NCI-H146 (cell line): ENCODE data around the gene SMURF2.
"Not testable (repeated sequence)": the region's sequence is repeated elsewhere in the genome, so short reads cannot be mapped to it uniquely, and the experiment has no call there.

Experiments used
- DNase-seq: peaks from one replicate; lab custom pipeline; 2025; lab: John Stamatoyannopoulos, UW

SMURF2 gene

DNA sequence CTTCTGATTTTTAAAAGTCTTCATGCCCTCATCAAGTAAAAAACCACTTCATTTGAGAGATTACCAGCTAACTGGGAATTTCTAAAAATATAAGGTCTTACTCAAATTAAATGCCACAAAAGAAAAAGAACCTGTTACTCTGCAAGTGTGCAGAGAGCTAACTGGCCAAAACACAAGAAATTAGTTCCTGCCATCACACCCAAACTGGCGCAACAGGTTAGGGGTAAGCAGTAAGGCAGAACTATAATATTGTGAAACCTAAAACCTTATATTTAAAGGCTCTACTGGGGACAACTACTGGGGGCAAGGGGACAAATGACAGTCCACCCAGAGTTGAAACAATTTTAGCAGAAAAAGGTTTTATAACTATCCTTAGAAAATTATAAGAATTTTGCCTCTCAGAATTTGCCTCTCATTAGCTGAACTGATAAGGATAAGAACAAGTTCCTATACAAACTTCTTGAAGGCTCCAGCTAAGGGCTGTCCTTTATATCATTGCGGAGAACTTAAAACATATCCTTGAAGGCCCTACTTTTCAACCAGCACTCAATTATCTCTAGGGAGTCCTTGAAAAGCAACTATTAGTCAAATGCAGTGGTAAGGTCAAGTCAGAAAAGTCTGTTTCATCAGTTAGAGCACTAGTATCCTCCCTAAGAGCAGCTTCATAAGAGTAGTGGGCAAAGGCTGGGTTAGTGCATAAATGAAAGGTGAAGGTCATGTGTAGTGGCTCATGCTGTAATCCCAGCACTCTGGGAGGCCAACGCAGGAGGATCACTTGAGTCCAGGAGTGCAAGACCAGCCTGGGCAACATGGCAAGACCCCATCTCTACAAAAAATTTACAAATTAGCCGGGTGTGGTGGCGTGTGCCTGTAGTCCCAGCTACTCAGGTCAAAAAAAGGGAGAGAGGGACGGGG lies 31.5 kb downstream of the SMURF2 start:
- no peak for DNase-seq

GRCh38 chr17:64628641-64629040 lies 33.5 kb downstream of the SMURF2 start:
- no peak for DNase-seq

- DNase-seq = no peak
Measured at GRCh38 chr17:64627797-64628196, 34.3 kb downstream of the SMURF2 start.

GRCh38 chr17:64626827-64627226 lies 35.3 kb downstream of the SMURF2 start:
- DNase-seq = no peak

DNA sequence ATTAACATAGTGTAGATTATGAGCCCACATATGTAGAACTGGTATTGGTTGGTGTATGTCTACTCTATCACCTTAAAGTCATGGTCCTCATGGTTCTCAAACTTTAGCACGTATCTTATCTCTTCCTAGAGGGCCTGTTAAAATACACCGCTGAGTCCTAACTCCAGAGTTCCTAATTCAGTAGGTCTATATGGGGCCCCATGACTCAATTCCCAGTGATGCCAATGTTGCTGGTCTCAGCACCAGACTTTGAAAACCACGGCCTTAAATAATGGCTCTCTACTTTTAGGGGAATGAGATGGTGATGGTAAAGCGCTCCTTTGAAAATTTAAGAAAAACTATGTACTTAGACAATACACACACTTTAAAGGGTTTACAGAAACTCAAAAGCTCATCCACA lies 36.6 kb downstream of the SMURF2 start:
- no peak for DNase-seq

- no peak for DNase-seq
Measured at GRCh38 chr17:64622931-64623654, 39.0 kb downstream of the SMURF2 start.

- no peak for DNase-seq
Measured at GRCh38 chr17:64621772-64622171, 40.3 kb downstream of the SMURF2 start.

DNA sequence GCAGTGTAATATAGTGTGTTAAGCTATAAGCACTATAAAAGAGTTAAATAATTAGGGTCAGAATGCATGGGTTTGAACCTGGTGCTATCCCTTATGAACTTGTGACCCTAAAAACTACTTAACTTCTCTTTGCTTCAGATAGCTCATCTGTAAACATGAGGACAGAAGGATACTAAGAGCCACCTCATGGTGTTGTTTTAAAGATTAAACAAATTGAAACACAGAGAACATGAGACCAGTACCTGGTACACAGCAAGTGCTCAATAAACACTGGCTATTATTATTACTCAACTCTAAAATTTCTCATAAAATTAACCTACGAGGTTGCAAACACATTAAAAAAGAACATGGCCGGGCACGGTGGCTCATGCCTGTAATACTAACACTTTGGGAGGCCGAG lies 43.3 kb downstream of the SMURF2 start:
- no peak for DNase-seq

GRCh38 chr17:64617125-64617780 lies 44.9 kb downstream of the SMURF2 start:
- DNase-seq = no peak

DNA sequence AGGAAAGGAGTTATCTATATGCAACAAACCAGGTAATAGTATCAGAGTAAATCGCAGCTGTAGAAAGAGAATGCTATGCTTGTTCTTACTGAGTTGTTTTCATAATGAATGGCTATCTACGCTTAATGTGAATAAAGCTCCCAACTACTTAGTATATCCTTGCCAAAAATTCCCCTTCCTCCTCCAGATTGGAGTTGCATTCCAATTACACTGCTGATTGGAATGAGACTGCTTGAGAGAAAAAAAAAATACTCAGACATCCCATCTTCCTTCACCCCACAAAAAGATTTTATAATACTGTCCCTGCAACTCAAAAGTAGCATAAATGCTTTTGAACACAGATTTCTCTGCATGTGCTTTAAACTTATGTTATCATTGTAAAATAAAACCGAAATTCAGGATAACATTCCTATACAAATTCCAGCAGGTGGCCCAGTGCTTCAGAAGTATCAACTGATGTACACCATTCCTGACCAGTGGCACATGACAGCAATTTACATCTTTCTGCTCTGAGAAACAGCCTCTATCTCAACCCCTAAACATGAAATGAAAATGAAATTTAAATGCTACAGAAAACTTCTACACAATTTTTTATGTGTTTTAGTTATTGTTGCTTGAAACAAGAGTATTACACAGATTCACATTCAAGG lies 47.0 kb downstream of the SMURF2 start:
- DNase-seq = no peak

- no peak for DNase-seq
Measured at GRCh38 chr17:64614266-64615027, 47.7 kb downstream of the SMURF2 start.

DNA sequence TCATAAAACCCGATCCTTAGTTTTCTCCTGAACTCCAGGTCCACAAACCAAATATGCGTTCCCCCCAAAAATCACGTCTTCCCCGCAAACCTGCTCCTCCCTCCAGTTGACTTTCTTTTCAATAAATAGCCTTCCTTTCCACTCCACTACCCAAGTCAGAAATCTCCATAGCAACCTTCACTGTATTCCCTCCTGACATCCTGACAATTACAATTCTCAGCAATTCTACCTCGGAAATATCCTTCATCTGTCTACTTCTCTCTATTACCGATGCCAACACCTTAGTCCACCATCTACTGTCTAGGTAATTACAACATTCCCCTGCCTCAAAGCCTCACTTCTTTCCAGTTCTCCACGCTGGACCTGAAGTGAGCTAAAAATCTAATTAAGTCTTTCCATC lies 50.7 kb downstream of the SMURF2 start:
- no peak for DNase-seq

DNA sequence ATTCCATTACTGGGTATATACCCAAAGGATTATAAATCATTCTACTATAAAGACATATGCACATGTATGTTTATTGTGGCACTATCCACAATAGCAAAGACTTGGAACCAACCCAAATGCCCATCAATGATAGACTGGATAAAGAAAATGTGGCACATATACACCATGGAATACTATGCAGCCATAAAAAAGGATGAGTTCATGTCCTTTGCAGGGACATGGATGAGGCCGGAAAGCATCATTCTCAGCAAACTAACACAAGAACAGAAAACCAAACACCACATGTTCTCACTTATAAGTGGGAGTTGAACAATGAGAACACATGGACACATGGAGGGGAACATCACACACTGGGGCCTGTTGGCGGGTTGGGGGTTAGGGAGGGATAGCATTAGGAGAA lies 51.9 kb downstream of the SMURF2 start:
- not testable (repeated sequence) for DNase-seq

DNA sequence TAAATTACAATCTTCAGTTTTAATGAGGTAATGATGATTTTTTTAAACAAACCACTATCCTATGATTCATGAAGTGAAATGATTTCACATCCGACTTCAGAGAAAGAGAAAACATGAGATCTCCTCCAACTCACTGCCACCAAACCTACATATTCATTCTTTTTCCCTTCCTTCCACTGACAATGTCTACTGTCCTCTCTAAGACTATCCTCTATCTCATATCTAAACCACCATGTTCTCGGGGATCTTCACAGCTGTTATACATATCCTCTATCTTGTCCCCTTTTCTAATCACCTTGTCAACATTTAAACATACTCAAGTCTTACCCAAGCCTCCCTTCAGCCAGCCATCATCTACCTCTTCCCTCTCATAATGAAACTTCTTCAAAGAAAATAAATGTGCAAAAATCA lies 53.5 kb downstream of the SMURF2 start:
- no peak for DNase-seq

GRCh38 chr17:64607862-64608565 lies 54.1 kb downstream of the SMURF2 start:
- DNase-seq = no peak

DNA sequence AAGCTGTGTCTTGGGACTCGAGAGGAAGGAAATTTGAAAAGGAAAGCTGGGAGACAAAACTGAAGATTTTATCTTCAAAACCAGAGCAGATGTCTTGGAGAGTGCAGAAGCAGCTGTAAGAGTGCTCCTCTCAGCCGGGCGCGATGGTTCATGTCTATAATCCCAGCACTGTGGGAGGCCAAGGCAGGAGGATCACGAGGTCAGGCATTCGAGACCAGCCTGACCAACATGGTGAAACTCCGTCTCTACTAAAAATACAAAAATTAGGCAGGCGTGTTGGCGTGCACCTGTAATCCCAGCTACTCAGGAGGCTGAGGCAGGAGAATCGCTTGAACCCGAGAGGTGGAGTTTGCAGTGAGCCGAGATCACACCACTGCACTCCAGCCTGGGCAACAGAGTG lies 57.6 kb downstream of the SMURF2 start:
- not testable (repeated sequence) for DNase-seq

GRCh38 chr17:64603987-64604386 lies 58.1 kb downstream of the SMURF2 start:
- DNase-seq = no peak

- no peak for DNase-seq
Measured at GRCh38 chr17:64599827-64600226, 62.3 kb downstream of the SMURF2 start.

- no peak for DNase-seq
Measured at GRCh38 chr17:64599187-64599676, 62.9 kb downstream of the SMURF2 start.

- no peak for DNase-seq
Measured at GRCh38 chr17:64598672-64599071, 63.4 kb downstream of the SMURF2 start.

GRCh38 chr17:64596988-64597387 lies 65.1 kb downstream of the SMURF2 start:
- DNase-seq = no peak
